ENCODE measurements around the gene MFSD12. TPM values are rescaled to one million over a fixed set of nuclear protein-coding genes. Genes with fewer than 3 reads are reported as not detected.

Gene MFSD12
- total RNA-seq, 1 donor from 2014 or later: 93.7 TPM

DNA sequence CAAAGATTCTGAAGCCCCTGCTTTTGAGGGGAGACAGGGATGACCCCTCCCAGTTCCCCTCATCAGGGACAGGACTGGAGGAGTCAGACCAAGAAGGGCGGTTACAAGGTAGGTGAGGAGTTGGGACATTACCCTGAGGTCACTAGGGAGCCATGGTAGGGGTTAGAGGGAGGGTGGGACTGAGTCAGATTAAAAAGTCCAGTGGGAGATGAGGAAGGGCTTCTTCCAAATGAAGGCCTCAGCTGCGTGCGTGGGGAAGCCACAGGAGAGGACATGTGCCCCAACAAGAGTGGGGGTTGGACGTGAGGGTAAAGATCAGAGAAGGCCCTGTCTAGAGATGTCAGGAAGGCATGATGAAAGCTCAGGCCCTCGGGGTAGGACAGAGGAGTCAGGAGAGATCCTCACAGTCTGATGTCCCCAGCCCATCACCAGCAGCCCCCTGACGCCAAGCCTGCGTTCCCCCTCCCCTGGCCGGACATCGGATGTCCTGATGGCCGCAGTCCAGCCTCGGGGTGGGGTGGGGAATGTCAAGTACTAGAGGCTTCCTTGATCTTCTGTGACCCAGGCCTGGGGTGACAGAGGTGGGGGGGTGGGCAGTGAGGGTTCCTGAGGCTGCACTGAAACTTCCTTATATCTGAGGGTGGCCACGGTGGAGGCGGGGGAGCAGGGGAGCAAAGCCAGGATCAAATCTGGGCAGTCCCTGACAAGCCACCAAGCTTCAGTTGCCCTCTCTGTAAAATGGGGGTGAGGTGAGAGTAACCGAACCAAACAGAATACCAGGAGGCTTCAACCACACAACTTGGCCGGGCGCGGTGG lies 6.5 kb upstream of the MFSD12 start:
- Mint-ChIP-seq H3K27ac (no peak overlapping the region), H3K9me3 (no peaks in the 10 kb centered on the region), H3K4me1 (ENCODE audit: low read depth) (peaks cover under 1% of the 10 kb centered on the region), H3K27me3 (ENCODE audit: low read depth) (no peaks in the 10 kb centered on the region), H3K4me3 (ENCODE audit: low read depth) (no peak overlapping the region), H3K36me3 (ENCODE audit: low read depth) (no peaks in the 10 kb centered on the region)
- intact Hi-C loops (cut with micrococcal nuclease): no loop called here
- no peak for DNase-seq (ENCODE audit: low spot score)

DNA sequence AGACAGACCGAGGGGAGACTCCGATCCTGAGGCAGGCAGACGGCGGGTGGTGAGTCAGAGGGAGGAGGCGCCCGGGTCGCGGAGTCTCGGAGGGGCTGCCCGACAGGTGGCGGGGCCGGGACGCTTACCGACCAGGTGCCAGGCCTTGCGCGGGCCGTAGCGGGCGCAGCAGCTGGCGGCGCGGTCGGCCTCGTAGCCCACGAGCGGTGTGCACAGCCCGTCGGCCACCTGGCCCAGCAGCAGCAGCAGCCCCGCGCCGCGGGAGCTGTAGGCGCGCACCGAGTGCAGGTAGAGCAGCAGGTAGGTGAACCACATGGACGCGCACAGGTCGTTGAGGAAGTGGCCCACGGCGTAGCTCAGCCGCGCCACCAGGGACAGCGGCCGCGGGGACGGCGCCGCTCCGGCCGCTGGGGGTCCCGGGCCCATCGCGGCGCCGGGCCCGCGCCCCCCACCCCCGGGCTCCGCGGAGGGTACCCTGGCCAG lies 367 bp downstream of the MFSD12 start:
- peak overlapping the region; percentile 98 for H3K4me3 Mint-ChIP-seq (ENCODE audit: low read depth)
- H3K36me3 Mint-ChIP-seq (ENCODE audit: low read depth): peaks cover 15% of the 10 kb centered on the region
- no peaks in the 10 kb centered on the region for H3K9me3 Mint-ChIP-seq
- peak overlapping the region; percentile 84 for H3K27ac Mint-ChIP-seq
- H3K27me3 Mint-ChIP-seq (ENCODE audit: low read depth): no peaks in the 10 kb centered on the region
- peak; percentile 34 for DNase-seq (ENCODE audit: low spot score)
- intact Hi-C loops (cut with micrococcal nuclease): loop anchor here (1.0 to 5.0 kb wide), 3 partner anchors 15 to 70 kb away; partner anchors contain the start of genes CACTIN, FZR1 and HMG20B
- H3K4me1 Mint-ChIP-seq (ENCODE audit: low read depth): peaks cover 33% of the 10 kb centered on the region

DNA sequence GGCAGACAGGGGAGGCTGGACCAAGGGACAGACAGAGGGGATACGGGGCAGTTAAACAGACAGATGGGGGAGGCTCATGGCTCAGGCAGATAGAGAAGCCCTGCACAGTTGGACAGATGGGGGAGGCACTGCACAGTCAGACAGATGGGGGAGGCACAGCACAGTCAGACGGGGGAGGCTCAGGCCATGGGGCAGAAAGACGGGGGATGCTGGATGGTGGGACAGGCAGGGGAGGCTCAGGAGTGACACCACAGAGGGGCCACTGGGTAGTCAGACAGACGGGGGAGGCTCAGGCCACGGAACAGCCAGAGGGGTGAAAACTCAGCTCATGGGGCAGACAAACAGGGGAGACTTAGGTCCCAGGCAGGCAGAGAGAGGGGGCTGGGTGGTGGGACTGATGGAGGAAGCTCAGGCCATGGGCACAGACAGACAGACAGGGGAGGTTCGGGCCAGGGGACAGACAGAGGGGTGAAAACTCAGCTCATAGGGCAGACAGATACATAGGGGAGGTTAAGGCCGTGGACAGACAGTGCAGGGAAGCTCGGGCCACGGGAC lies 886 bp downstream of the MFSD12 start:
- intact Hi-C loops (cut with micrococcal nuclease): loop anchor here (2.0 to 5.0 kb wide), 2 partner anchors 50 to 71 kb away; partner anchors contain the start of genes CACTIN and FZR1
- H3K36me3 Mint-ChIP-seq (ENCODE audit: low read depth): peaks cover 15% of the 10 kb centered on the region
- no peaks in the 10 kb centered on the region for H3K9me3 Mint-ChIP-seq
- H3K27me3 Mint-ChIP-seq (ENCODE audit: low read depth): no peaks in the 10 kb centered on the region
- peaks cover 35% of the 10 kb centered on the region for H3K4me1 Mint-ChIP-seq (ENCODE audit: low read depth)
- no peak for DNase-seq (ENCODE audit: low spot score)
- peak overlapping the region; percentile 84 for H3K27ac Mint-ChIP-seq
- H3K4me3 Mint-ChIP-seq (ENCODE audit: low read depth): peak overlapping the region; percentile 98

DNA sequence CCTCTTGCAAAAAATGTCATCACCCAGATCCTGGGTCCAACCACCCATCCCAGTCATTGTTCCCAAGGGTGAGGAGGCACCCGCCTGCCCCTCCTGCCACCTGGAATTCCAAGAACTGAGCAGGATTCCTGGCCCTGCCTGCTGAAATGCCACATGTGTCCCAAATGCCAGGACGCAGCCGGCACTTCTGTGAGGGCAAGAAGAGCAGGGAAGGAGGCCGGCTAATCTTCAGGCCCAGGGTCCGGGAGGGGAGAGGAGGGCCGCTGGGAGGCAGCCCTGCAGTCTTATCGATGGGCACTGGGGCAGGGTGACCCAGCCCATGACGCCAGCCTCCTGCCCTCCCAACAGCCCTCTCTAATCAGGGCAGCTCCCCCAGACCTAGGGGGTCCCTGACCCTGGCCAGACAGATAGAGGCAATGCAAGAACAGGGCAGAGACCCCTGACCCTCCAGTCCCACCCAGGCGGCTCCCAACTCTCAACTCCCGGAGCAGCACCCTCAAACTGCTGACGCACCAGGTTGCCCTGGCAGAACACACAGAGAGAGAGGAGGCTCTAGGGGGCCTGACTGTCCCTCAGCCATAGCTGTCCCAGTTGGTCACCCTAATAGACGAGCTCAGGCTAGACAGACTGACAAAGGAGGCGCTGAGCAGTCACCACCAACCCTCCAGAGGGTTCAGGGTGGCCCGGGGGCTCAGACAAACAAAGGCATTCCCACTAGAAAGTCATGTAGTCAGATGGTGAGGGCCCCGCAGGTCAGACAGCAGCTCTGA lies 1.5 kb downstream of the MFSD12 start:
- Mint-ChIP-seq H3K36me3 (ENCODE audit: low read depth) (peaks cover 16% of the 10 kb centered on the region), H3K4me1 (ENCODE audit: low read depth) (peaks cover 35% of the 10 kb centered on the region), H3K27me3 (ENCODE audit: low read depth) (no peaks in the 10 kb centered on the region), H3K27ac (peak overlapping the region; percentile 84), H3K4me3 (ENCODE audit: low read depth) (peak overlapping the region; percentile 98), H3K9me3 (no peaks in the 10 kb centered on the region)
- DNase-seq (ENCODE audit: low spot score): no peak
- intact Hi-C loops (cut with micrococcal nuclease): loop anchor here (2.0 to 5.0 kb wide), 2 partner anchors 49 to 71 kb away; partner anchors contain the start of genes CACTIN and FZR1

DNA sequence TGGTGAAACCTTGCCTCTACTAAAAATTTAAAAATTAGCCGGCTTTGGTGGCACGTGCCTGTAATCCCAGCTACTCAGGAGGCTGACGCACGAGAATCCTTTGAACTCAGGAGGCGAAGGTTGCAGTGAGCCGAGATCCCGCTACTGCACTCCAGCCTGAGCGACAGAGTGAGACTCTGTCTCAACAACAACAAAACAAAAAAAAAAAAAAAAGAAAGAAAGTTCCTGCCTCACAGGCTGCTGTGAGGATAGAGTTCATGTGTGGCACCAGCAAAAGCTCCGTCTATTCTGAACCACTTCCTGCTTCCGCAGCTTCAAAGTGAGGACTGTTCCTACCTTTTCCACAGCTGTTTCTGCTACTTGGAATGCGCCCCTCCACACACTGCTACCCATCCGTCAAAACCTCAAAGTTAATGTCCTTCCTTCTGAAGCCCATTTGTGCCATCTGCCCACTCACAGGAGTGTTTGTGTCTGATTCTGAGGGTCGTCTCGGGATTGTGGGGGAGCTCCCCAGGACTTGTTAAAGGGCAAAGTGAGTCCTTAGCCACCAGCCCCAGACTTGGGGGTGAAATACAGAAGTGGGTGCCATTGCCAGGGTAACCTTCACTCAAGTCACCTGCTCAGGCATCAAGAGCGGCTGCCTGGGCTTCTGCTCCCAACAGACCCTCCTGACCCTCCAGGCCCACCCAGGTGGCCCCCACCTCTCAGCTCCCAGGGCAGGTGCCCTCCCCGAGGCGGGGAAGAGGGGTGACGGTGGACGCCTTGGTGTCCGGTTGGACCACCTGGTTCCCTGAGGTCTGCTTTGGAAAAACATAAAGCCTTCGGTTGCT lies 2.9 kb downstream of the MFSD12 start:
- DNase-seq (ENCODE audit: low spot score): peak; percentile 25
- intact Hi-C loops (cut with micrococcal nuclease): loop anchor here (5.0 kb wide), 1 partner anchor 73 kb away; the partner anchor contains the start of gene CACTIN
- H3K9me3 Mint-ChIP-seq: no peaks in the 10 kb centered on the region
- H3K36me3 Mint-ChIP-seq (ENCODE audit: low read depth): peaks cover 18% of the 10 kb centered on the region
- peak overlapping the region; percentile 69 for H3K27ac Mint-ChIP-seq
- H3K4me3 Mint-ChIP-seq (ENCODE audit: low read depth): peak overlapping the region; percentile 55
- H3K27me3 Mint-ChIP-seq (ENCODE audit: low read depth): no peaks in the 10 kb centered on the region
- peaks cover 35% of the 10 kb centered on the region for H3K4me1 Mint-ChIP-seq (ENCODE audit: low read depth)

DNA sequence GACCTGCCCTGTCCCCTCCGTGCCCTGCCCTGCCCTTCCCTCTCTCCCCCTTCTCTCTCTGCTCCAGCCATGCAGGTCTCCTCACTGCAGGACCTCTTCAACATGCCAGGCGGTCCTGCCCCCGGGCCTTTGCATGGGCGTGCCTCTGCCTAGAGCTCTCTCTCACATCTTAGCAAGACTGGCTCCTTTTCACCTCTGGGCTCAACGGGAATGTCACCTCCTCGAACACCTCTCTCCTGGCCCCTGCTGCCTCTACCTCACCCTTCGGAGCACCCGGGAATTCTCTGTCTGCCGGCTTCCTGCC lies 5.6 kb downstream of the MFSD12 start:
- no peak overlapping the region for H3K4me3 Mint-ChIP-seq (ENCODE audit: low read depth)
- H3K9me3 Mint-ChIP-seq: no peaks in the 10 kb centered on the region
- peaks cover 23% of the 10 kb centered on the region for H3K36me3 Mint-ChIP-seq (ENCODE audit: low read depth)
- peaks cover 28% of the 10 kb centered on the region for H3K4me1 Mint-ChIP-seq (ENCODE audit: low read depth)
- DNase-seq (ENCODE audit: low spot score): no peak
- intact Hi-C loops (cut with micrococcal nuclease): no loop called here
- H3K27me3 Mint-ChIP-seq (ENCODE audit: low read depth): no peaks in the 10 kb centered on the region
- no peak overlapping the region for H3K27ac Mint-ChIP-seq

DNA sequence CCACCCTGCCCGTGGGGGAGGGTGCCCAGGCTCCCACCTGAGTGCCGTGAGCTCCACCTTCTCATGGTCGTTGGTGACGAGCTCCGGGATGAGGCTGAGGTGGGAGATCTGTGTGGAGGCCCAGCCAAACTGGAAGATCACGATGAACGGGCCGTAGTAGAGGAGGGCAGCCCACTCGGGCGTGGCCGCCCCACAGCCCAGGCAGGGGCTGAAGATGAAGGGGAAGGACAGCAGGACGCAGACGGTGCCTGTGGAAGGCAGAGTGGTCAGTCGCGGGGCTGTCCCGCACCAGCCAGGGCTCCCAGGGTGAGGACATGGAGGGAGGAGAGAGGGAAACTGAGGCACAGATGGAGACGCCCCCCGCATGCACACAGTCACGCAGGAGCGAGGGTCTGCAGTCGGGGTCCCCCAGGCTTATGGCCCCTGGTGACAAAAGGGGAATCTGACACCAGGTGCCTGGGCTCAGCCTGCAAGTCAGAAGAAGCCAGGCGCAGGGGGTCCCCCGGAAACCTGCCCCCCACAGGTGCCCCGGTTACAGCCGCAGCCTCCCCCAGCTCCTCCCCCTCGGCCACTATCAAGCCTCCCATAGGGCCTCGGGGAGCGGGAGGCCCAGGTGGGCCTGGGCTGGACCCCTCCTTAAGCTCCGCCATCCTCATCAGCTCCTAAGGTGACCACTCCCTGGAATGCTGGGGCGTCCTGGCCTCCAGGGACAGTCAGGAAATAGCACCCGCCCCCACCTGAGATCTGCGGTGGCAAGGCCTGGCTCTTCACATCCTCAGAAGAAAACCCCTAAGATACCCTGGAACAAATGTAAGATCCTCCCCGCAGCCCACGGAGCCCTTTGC lies 6.2 kb downstream of the MFSD12 start:
- intact Hi-C loops (cut with micrococcal nuclease): no loop called here
- DNase-seq (ENCODE audit: low spot score): no peak
- Mint-ChIP-seq H3K27me3 (ENCODE audit: low read depth) (no peaks in the 10 kb centered on the region), H3K4me1 (ENCODE audit: low read depth) (peaks cover 22% of the 10 kb centered on the region), H3K27ac (no peak overlapping the region), H3K9me3 (no peaks in the 10 kb centered on the region), H3K4me3 (ENCODE audit: low read depth) (no peak overlapping the region), H3K36me3 (ENCODE audit: low read depth) (peaks cover 20% of the 10 kb centered on the region)

DNA sequence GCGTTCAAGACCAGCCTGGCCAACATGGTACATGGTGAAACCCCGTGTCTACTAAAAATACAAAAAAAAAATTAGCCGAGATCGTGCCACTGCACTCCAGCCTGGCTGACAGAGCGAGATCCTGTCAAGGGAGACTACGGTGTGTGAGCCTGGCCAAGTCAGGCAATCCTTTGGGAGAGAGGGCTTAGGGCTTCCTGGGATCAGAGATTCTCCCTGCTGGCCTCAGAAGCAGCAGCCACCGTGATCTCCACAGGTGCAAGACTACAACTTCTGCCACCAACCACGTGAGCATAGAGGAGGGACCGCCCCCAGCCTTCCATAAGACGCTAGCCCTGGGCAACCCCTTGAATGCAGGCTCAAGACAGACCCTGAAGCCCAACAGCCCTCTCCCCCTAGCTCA lies 7.6 kb downstream of the MFSD12 start:
- intact Hi-C loops (cut with micrococcal nuclease): no loop called here
- Mint-ChIP-seq H3K27ac (no peak overlapping the region), H3K27me3 (ENCODE audit: low read depth) (no peaks in the 10 kb centered on the region), H3K9me3 (no peaks in the 10 kb centered on the region), H3K4me1 (ENCODE audit: low read depth) (peaks cover 11% of the 10 kb centered on the region), H3K36me3 (ENCODE audit: low read depth) (peaks cover 24% of the 10 kb centered on the region), H3K4me3 (ENCODE audit: low read depth) (no peak overlapping the region)
- no peak for DNase-seq (ENCODE audit: low spot score)

DNA sequence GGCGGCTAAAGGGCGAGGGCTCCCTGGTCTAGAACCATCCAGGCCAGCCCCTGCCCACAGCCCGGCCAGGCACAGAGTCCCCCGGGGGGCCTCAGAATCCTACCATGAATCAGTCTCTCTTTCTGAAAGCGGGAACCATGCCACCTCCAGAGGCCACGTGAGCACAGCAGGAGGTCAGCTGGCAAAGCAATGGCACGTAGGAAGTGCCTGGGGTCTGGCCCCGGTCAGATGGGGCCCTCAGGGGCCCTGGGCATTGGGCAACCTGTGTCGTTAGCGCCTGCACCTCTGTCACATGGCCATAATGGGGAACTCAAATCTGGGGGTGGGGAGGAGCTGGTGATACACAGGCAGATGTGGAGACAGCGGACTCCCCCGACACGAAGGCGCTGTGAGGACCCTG lies 8.8 kb downstream of the MFSD12 start:
- DNase-seq (ENCODE audit: low spot score): no peak
- H3K27ac Mint-ChIP-seq: no peak overlapping the region
- peaks cover 6% of the 10 kb centered on the region for H3K4me1 Mint-ChIP-seq (ENCODE audit: low read depth)
- H3K27me3 Mint-ChIP-seq (ENCODE audit: low read depth): no peaks in the 10 kb centered on the region
- H3K9me3 Mint-ChIP-seq: no peaks in the 10 kb centered on the region
- H3K36me3 Mint-ChIP-seq (ENCODE audit: low read depth): peaks cover 18% of the 10 kb centered on the region
- intact Hi-C loops (cut with micrococcal nuclease): no loop called here
- no peak overlapping the region for H3K4me3 Mint-ChIP-seq (ENCODE audit: low read depth)

DNA sequence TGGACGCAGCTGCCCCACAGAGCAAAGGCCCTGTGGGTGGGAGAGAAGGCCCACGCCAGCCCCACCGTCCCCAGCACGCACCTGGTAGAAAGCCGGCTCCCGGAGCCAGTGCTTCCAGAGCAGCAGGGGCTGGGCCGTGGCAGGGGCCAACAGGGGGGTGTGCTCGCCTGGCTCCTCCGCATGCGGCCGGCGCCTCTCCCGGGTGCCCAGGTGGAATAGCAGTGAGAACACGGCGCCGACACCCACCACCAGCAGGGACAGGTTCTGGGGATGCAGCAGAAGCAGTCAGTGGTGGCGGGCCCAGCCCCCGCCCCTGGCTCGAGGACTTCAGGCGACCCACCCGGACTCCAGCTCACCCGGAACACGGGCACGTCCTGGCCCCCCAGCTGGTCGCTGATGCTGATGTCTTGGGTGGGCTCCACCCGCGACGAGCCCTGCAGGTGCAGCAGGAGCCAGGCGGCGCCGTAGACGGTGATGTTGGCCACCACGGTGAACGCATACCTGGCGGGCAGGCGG lies 9.6 kb downstream of the MFSD12 start:
- intact Hi-C loops (cut with micrococcal nuclease): no loop called here
- DNase-seq (ENCODE audit: low spot score): no peak
- Mint-ChIP-seq H3K4me1 (ENCODE audit: low read depth) (peaks cover 3% of the 10 kb centered on the region), H3K36me3 (ENCODE audit: low read depth) (peaks cover 18% of the 10 kb centered on the region), H3K9me3 (no peaks in the 10 kb centered on the region), H3K4me3 (ENCODE audit: low read depth) (no peak overlapping the region), H3K27me3 (ENCODE audit: low read depth) (no peaks in the 10 kb centered on the region), H3K27ac (no peak overlapping the region)

DNA sequence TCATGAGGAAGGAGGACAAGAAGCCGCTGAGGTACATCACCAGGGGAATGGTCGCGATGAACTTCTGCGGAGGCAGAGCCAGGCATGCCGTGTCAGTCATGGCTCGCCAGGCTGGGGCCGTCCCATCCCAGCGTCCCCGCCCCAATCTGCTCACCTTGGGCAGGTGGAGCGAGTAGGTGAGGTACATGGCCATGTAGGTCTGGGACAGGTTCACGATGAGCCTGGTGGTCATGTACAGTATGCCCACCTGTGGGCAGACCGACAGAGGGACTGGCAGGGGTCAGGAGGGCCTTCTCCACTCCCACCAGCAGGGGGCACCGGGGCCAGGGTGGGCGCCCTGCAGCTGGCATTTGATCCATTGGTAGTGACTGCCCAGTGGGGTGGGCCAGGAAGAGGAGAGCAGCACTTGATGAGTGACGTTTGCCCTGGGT lies 10.1 kb downstream of the MFSD12 start:
- Mint-ChIP-seq H3K27me3 (ENCODE audit: low read depth) (no peaks in the 10 kb centered on the region), H3K4me3 (ENCODE audit: low read depth) (no peak overlapping the region), H3K9me3 (no peaks in the 10 kb centered on the region), H3K36me3 (ENCODE audit: low read depth) (peaks cover 18% of the 10 kb centered on the region), H3K27ac (no peak overlapping the region), H3K4me1 (ENCODE audit: low read depth) (peaks cover 3% of the 10 kb centered on the region)
- intact Hi-C loops (cut with micrococcal nuclease): no loop called here
- DNase-seq (ENCODE audit: low spot score): no peak
